ENCODE results near the gene ANXA5. TPM values are rescaled to one million over a fixed set of nuclear protein-coding genes. Genes with fewer than 3 reads are reported as not detected.

ANXA5 gene
- total RNA-seq = 1,038 and 1,166 TPM in 2 replicates

DNA sequence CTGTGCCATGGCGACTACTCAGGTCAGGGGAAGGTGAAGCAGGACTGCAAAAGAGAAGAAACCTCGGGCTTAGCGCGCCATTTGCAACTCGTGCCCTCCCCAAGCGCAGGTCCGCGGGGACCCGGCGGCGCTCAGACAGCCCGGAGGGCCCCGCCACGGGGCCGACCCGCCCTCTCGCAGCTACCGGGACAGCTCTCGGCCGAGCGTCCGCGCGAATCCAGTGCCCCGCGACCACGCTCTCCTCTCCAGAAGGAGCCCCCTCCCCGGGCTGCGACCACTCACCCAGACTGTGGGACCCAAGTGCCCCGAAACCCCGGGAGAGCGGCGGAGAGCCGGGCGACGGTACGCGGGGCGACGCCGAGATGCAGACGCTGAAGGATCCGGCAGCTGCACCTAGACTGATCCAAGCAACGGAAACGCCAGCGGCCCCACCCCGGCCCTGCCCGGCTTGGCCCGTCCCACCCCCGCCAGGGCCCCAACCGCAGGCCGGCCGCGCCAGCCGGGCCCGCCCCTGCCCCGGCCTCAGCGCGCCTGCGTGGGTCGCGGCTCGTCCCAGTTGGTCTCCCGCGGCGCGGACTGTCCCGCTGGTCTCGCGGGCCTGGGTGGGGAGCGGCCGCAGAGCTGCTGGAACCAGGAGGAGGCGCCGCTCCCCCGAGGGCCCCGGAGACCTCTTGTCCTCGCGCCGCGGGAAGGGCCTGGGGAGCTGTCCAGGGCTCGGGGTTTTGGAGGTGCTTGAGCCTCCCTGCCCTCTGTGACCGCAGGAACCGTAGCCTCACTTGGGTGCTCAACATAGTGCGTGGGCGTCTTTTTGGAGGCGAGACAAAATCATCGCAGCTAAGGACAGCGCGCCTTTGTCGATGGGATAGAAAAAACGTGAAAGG lies at the start of gene ANXA5:
Gene ANXA5, minus strand, starts transcription at position 400 of the 881 bp plus-strand sequence. Its CDS starts 391 bp downstream, at position 9.
- peak; percentile 94 for DNase-seq (ENCODE audit: insufficient read length, low spot score, missing footprints)
- H3K4me1 ChIP-seq (ENCODE audit: insufficient read depth, low read length) = peaks cover 34% of the 10 kb centered on the region
- TF ChIP-seq, protein P1, sequence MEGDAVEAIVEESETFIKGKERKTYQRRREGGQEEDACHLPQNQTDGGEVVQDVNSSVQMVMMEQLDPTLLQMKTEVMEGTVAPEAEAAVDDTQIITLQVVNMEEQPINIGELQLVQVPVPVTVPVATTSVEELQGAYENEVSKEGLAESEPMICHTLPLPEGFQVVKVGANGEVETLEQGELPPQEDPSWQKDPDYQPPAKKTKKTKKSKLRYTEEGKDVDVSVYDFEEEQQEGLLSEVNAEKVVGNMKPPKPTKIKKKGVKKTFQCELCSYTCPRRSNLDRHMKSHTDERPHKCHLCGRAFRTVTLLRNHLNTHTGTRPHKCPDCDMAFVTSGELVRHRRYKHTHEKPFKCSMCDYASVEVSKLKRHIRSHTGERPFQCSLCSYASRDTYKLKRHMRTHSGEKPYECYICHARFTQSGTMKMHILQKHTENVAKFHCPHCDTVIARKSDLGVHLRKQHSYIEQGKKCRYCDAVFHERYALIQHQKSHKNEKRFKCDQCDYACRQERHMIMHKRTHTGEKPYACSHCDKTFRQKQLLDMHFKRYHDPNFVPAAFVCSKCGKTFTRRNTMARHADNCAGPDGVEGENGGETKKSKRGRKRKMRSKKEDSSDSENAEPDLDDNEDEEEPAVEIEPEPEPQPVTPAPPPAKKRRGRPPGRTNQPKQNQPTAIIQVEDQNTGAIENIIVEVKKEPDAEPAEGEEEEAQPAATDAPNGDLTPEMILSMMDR (IDR thresholded peaks at IDR 0.05; ENCODE audit: extremely low read depth, low read depth, low read length) = peak; percentile 32
- peak within 1 kb of the TSS; percentile 99 for H3K27ac ChIP-seq (ENCODE audit: low read depth, low read length)
- peak within 1 kb of the TSS; percentile 97 for H3K4me3 ChIP-seq (ENCODE audit: insufficient read depth, low read length)
- H3K9me3 ChIP-seq (ENCODE audit: low read depth, low read length) = no peaks in the 10 kb centered on the region
- H3K36me3 ChIP-seq (ENCODE audit: insufficient read depth, low read length) = peaks cover 23% of the 10 kb centered on the region
- peak within 1 kb of the TSS; percentile 97 for H3K4me2 ChIP-seq (ENCODE audit: insufficient read depth, low read length)
- peak within 1 kb of the TSS; percentile 82 for H2AFZ ChIP-seq (ENCODE audit: low read length)
- peaks cover 52% of the 10 kb centered on the region for H3K79me2 ChIP-seq (ENCODE audit: insufficient read depth, low read length)
- H4K20me1 ChIP-seq (ENCODE audit: insufficient read depth, low read length) = peaks cover 22% of the 10 kb centered on the region
- H3K27me3 ChIP-seq (ENCODE audit: insufficient read depth, low read length) = no peaks in the 10 kb centered on the region

DNA sequence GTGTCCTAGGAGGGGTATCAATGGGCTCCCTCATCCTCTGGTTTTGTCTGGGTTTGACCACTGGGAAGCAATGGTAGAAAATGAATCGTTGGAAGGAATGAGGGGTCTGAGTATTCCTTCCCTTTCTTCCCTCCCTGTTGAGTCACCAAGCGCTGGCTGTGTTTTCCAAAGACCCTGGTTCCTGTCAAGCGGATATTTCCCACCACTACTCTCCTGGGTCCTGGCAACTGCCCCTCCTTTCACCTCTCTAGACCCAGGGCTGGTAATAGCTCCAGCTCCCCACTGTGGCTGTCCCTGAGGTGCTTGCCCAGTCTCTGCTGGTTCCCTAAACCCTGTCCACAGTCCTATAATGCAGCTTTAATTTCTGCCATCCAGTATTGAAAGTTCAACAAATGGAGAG lies 46.0 kb upstream of the ANXA5 start:
- no peaks in the 10 kb centered on the region for H3K4me1 ChIP-seq (ENCODE audit: insufficient read depth, low read length)
- H2AFZ ChIP-seq (ENCODE audit: low read length) = no peak overlapping the region
- no peak overlapping the region for H3K27ac ChIP-seq (ENCODE audit: low read depth, low read length)
- no peaks in the 10 kb centered on the region for H3K79me2 ChIP-seq (ENCODE audit: insufficient read depth, low read length)
- H3K4me3 ChIP-seq (ENCODE audit: insufficient read depth, low read length) = no peak overlapping the region
- H3K4me2 ChIP-seq (ENCODE audit: insufficient read depth, low read length) = no peak overlapping the region
- no peaks in the 10 kb centered on the region for H3K36me3 ChIP-seq (ENCODE audit: insufficient read depth, low read length)
- no peaks in the 10 kb centered on the region for H4K20me1 ChIP-seq (ENCODE audit: insufficient read depth, low read length)
- H3K9me3 ChIP-seq (ENCODE audit: low read depth, low read length) = no peaks in the 10 kb centered on the region
- DNase-seq (ENCODE audit: insufficient read length, low spot score, missing footprints) = no peak
- H3K27me3 ChIP-seq (ENCODE audit: insufficient read depth, low read length) = no peaks in the 10 kb centered on the region
- TF ChIP-seq, protein P1 (IDR thresholded peaks at IDR 0.05; ENCODE audit: extremely low read depth, low read depth, low read length) = no peak

DNA sequence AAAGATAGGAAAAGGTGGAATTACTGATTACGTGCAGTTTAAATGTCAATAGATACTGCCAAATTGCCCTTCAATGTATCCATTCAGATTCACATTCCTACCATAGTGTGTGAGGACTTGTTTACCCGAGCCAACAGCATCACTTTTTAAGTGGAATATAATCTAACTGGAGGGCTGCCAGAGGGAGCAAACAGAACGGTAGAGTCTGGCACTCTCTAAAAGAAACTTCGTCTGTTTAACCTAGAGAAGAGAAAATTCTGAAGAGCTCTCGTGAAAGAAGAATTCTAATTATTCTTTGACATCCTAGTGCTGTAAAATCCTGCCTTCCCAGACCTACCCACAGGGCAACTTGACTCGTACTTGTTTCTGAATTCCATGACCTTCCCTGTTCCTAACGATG lies 45.0 kb upstream of the ANXA5 start:
- Histone ChIP-seq H3K27ac (ENCODE audit: low read depth, low read length) (no peak overlapping the region), H3K79me2 (ENCODE audit: insufficient read depth, low read length) (no peaks in the 10 kb centered on the region), H3K4me2 (ENCODE audit: insufficient read depth, low read length) (no peak overlapping the region), H3K27me3 (ENCODE audit: insufficient read depth, low read length) (no peaks in the 10 kb centered on the region), H3K4me3 (ENCODE audit: insufficient read depth, low read length) (no peak overlapping the region), H3K4me1 (ENCODE audit: insufficient read depth, low read length) (no peaks in the 10 kb centered on the region), H3K9me3 (ENCODE audit: low read depth, low read length) (no peaks in the 10 kb centered on the region), H4K20me1 (ENCODE audit: insufficient read depth, low read length) (no peaks in the 10 kb centered on the region), H2AFZ (ENCODE audit: low read length) (peak overlapping the region; percentile 39), H3K36me3 (ENCODE audit: insufficient read depth, low read length) (no peaks in the 10 kb centered on the region)
- DNase-seq (ENCODE audit: insufficient read length, low spot score, missing footprints) = no peak
- TF ChIP-seq, protein P1 (IDR thresholded peaks at IDR 0.05; ENCODE audit: extremely low read depth, low read depth, low read length) = no peak

DNA sequence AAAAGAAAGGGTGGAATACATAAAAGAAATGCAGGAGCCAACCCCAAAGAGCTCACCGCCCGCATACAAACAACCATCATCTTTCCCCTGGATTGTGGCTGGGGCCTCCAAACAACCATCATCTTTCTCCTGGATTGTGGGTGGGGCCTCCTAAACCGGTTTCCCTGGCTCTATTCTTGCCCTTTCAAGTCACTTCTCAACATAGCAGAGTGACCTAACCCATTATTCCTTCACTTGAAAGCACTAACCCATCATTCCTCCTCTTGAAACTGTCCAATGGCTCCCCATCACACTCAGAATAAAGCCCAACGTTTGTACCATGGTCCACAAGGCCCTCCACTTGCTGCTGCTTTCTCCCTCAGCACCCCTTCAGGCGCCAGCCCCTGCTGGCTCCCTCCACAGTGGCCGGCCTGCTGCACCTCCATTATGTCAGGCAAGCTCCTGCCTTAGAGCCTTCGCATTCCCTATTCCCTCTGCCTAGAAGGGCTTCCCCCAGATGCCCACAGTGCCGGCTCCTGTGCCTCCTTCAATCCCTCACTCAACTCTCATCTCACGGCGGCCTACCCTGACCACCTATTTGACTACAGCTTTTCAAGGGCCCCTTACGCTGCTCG lies 44.1 kb upstream of the ANXA5 start:
- DNase-seq (ENCODE audit: insufficient read length, low spot score, missing footprints) = no peak
- H4K20me1 ChIP-seq (ENCODE audit: insufficient read depth, low read length) = no peaks in the 10 kb centered on the region
- no peaks in the 10 kb centered on the region for H3K27me3 ChIP-seq (ENCODE audit: insufficient read depth, low read length)
- H3K4me1 ChIP-seq (ENCODE audit: insufficient read depth, low read length) = no peaks in the 10 kb centered on the region
- peak overlapping the region; percentile 22 for H2AFZ ChIP-seq (ENCODE audit: low read length)
- H3K9me3 ChIP-seq (ENCODE audit: low read depth, low read length) = no peaks in the 10 kb centered on the region
- no peak overlapping the region for H3K27ac ChIP-seq (ENCODE audit: low read depth, low read length)
- H3K79me2 ChIP-seq (ENCODE audit: insufficient read depth, low read length) = no peaks in the 10 kb centered on the region
- no peak overlapping the region for H3K4me2 ChIP-seq (ENCODE audit: insufficient read depth, low read length)
- H3K36me3 ChIP-seq (ENCODE audit: insufficient read depth, low read length) = no peaks in the 10 kb centered on the region
- H3K4me3 ChIP-seq (ENCODE audit: insufficient read depth, low read length) = no peak overlapping the region
- TF ChIP-seq, protein P1 (IDR thresholded peaks at IDR 0.05; ENCODE audit: extremely low read depth, low read depth, low read length) = no peak

All from osteoblast (primary cell).